K562 (cell line): ENCODE data around the gene DAPK1. TPM values are rescaled to one million over a fixed set of nuclear protein-coding genes. Genes with fewer than 3 reads are reported as not detected.

ENCODE experiments used
- FIP1L1 ChIP-seq: fragments of 200-400 bp; formaldehyde crosslinking; IDR thresholded peaks from 2 replicates; pipeline ENCODE4 v1.6.1; 2018; ENCODE audit warnings: mild to moderate bottlenecking, low read depth, low read length; ENCODE audit not compliant: poor library complexity, severe bottlenecking
- FOXK2 ChIP-seq, 2 experiments: fragments of 450-650 bp; IDR thresholded peaks in 1 of 2; conservative IDR thresholded peaks in 1 of 2; 2 replicates each; pipeline ENCODE4 v1.6.1; 2016; ENCODE audit warnings: low read depth in 2 of 2, mild to moderate bottlenecking in 1 of 2
- JUND ChIP-seq, 2 experiments: IDR thresholded peaks; 2 replicates in 1 of 2; 3 replicates in 1 of 2; pipeline ENCODE4 v1.6.1; 2011; ENCODE audit warnings: borderline replicate concordance in 2 of 2, low read depth in 2 of 2, low read length in 2 of 2, improper control_type of control experiment in 1 of 2, missing biosample characterization in 1 of 2, missing genetic modification characterization in 1 of 2, missing genetic modification reagents in 1 of 2
- MAFF ChIP-seq: IDR thresholded peaks from 2 replicates; pipeline ENCODE4 v1.6.1; 2012; ENCODE audit warnings: low read length, improper control_type of control experiment
- MCM5 ChIP-seq: fragments of 450-650 bp; IDR thresholded peaks from 2 replicates; pipeline ENCODE4 v1.6.1; 2016; ENCODE audit warnings: low read depth
- MTA2 ChIP-seq: fragments of 450-650 bp; IDR thresholded peaks from 2 replicates; pipeline ENCODE4 v1.6.1; 2016; ENCODE audit warnings: low read depth
- NFE2 ChIP-seq: IDR thresholded peaks from 2 replicates; pipeline ENCODE4 v1.6.1; 2014; ENCODE audit warnings: antibody characterized with exemption, low read depth
- NFIX ChIP-seq: fragments of 250-450 bp; sonication (Bioruptor Pico); IDR thresholded peaks from 2 replicates; pipeline ENCODE4 v1.4.0; 2020; ENCODE audit warnings: low read depth, mild to moderate bottlenecking, moderate library complexity
- RBFOX2 ChIP-seq: fragments of 200-400 bp; formaldehyde crosslinking; IDR thresholded peaks from 2 replicates; pipeline ENCODE4 v1.6.1; 2017; ENCODE audit warnings: low read depth, mild to moderate bottlenecking, low read length, moderate library complexity
- RNF2 ChIP-seq: sonication (generic); IDR thresholded peaks from 2 replicates; pipeline ENCODE4 v1.6.1; 2016
- ZC3H4 ChIP-seq: sonication (generic); formaldehyde crosslinking; IDR thresholded peaks from 2 replicates; pipeline ENCODE4 v1.9.0; 2021; ENCODE audit warnings: missing genetic modification reagents, borderline replicate concordance
- ZNF174 ChIP-seq: fragments of 250-450 bp; sonication (Bioruptor Pico); IDR thresholded peaks from 2 replicates; pipeline ENCODE4 v1.4.0; 2020; ENCODE audit warnings: mild to moderate bottlenecking
- ZNF354B ChIP-seq: fragments of 250-450 bp; sonication (Bioruptor Pico); IDR thresholded peaks from 2 replicates; pipeline ENCODE4 v1.4.0; 2020
- ZNF511 ChIP-seq: sonication (generic); formaldehyde crosslinking; IDR thresholded peaks from 2 replicates; pipeline ENCODE4 v1.8.0; 2022; ENCODE audit warnings: mild to moderate bottlenecking, missing genetic modification reagents
- polyA plus RNA-seq, 8 experiments: library from polyadenylated mRNA; depleted of rRNA in 4 of 8; stranded (reverse) in 5 of 8; unstranded in 3 of 8; fragments of >200 nt; fragmentation: Nextera tagmentation in 2 of 8; fragmentation: Illumina TruSeq in 1 of 8; extraction: Ambion mirVana in 2 of 8; extraction: Trizol in 1 of 8; gene quantifications; 2 replicates each; pipeline versions ENCODE4 v1.2.1 to v1.2.3, GENCODE V29; 2011 to 2014; ENCODE audit warnings: inconsistent platforms in 1 of 8, missing spikeins in 1 of 8
- total RNA-seq, 7 experiments: library from RNA; depleted of rRNA in 6 of 7; stranded (reverse); fragments of >200 nt in 6 of 7; fragmentation: Illumina TruSeq in 2 of 7; extraction: Trizol in 2 of 7; gene quantifications; 2 replicates each; pipeline versions ENCODE4 v1.2.1 to v1.2.3, GENCODE V29; 2011 to 2021; ENCODE audit warnings: low replicate concordance in 1 of 7
- TF ChIP-seq, protein P1 (sequence below): fragments of 450-650 bp; IDR thresholded peaks from 2 replicates; pipeline ENCODE4 v1.6.1; 2017; ENCODE audit warnings: antibody characterized with exemption, mild to moderate bottlenecking

DAPK1 gene
- total and polyA plus RNA-seq, 9 of the 15 experiments (the other 6 are each of a cell fraction or from before 2014, with no cell fraction given): 1.7 to 26.4 (median 15.8) TPM

DNA sequence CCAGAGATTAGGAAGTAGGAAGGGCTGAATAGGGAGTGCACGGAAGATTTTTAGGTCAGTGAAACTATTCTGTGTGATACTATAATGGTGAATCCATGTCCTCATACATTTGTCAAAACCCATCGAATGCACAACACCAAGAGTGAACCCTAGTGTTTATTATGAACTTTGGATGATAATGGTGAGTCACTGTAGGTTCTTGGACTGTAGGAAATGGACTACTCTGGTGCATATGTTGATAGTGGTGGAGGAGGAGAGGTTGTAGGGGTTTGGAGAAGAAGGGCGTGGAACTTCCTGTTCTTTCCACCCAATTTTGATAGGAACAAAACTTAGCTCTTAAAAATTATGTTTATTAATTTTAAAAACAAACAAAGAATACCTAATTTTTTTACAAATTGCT is 242.5 kb downstream of the DAPK1 start (continued):
- TF ChIP-seq NFE2: peak; percentile 40; the same call in 1 of the 2 replicates
- TF ChIP-seq ZC3H4 (CRISPR knock-in tag): no peak
- TF ChIP-seq RNF2: no peak
- no peak for TF ChIP-seq MTA2
- no peak for TF ChIP-seq FOXK2 (conservative IDR thresholded peaks at IDR 0.05 in 1 of 2, IDR thresholded peaks at IDR 0.05 in 1 of 2; ENCODE audit: low read depth in 2 of 2)
- no peak for TF ChIP-seq MAFF
- TF ChIP-seq ZNF354B (CRISPR knock-in tag): no peak
- TF ChIP-seq RBFOX2: no peak
- peak; percentile 71; the same call in 1 of the 2 replicates for TF ChIP-seq JUND (IDR thresholded peaks at IDR 0.05; ENCODE audit: borderline replicate concordance, low read depth, low read length)
- no peak for TF ChIP-seq JUND (tag; IDR thresholded peaks at IDR 0.05; ENCODE audit: borderline replicate concordance, low read depth, low read length)
- TF ChIP-seq ZNF511: no peak
- TF ChIP-seq FIP1L1: no peak
- TF ChIP-seq, protein P1, sequence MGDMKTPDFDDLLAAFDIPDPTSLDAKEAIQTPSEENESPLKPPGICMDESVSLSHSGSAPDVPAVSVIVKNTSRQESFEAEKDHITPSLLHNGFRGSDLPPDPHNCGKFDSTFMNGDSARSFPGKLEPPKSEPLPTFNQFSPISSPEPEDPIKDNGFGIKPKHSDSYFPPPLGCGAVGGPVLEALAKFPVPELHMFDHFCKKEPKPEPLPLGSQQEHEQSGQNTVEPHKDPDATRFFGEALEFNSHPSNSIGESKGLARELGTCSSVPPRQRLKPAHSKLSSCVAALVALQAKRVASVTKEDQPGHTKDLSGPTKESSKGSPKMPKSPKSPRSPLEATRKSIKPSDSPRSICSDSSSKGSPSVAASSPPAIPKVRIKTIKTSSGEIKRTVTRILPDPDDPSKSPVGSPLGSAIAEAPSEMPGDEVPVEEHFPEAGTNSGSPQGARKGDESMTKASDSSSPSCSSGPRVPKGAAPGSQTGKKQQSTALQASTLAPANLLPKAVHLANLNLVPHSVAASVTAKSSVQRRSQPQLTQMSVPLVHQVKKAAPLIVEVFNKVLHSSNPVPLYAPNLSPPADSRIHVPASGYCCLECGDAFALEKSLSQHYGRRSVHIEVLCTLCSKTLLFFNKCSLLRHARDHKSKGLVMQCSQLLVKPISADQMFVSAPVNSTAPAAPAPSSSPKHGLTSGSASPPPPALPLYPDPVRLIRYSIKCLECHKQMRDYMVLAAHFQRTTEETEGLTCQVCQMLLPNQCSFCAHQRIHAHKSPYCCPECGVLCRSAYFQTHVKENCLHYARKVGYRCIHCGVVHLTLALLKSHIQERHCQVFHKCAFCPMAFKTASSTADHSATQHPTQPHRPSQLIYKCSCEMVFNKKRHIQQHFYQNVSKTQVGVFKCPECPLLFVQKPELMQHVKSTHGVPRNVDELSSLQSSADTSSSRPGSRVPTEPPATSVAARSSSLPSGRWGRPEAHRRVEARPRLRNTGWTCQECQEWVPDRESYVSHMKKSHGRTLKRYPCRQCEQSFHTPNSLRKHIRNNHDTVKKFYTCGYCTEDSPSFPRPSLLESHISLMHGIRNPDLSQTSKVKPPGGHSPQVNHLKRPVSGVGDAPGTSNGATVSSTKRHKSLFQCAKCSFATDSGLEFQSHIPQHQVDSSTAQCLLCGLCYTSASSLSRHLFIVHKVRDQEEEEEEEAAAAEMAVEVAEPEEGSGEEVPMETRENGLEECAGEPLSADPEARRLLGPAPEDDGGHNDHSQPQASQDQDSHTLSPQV: no peak
- no peak for TF ChIP-seq MCM5
- no peak for TF ChIP-seq NFIX (CRISPR knock-in tag)
- no peak for TF ChIP-seq ZNF174 (CRISPR knock-in tag)
- TF ChIP-seq, all 486 proteins: peak for 7
